Activated CD8-positive, alpha-beta memory T cell treated with anti-CD3 and anti-CD28 coated beads for 4 hours (primary cell): Measurements from ENCODE around the gene ZNF546.
"Not testable (repeated sequence)": the region's sequence is repeated elsewhere in the genome, so short reads cannot be mapped to it uniquely, and the experiment has no call there.

Experiments
- DNase-seq, 2 donors: peaks; one replicate each; pipeline ENCODE4 v3.0.0-alpha.2; 2020; ENCODE audit warnings: low read depth in 2 of 2

The ZNF546 gene

GRCh38 chr19:39996811-39997637, at the start of gene ZNF546:
Gene ZNF546 (plus strand): TSS chr19:39997060. CDS start chr19:39998327, 1,267 bp downstream.
- peak; percentile 84 for DNase-seq

DNA sequence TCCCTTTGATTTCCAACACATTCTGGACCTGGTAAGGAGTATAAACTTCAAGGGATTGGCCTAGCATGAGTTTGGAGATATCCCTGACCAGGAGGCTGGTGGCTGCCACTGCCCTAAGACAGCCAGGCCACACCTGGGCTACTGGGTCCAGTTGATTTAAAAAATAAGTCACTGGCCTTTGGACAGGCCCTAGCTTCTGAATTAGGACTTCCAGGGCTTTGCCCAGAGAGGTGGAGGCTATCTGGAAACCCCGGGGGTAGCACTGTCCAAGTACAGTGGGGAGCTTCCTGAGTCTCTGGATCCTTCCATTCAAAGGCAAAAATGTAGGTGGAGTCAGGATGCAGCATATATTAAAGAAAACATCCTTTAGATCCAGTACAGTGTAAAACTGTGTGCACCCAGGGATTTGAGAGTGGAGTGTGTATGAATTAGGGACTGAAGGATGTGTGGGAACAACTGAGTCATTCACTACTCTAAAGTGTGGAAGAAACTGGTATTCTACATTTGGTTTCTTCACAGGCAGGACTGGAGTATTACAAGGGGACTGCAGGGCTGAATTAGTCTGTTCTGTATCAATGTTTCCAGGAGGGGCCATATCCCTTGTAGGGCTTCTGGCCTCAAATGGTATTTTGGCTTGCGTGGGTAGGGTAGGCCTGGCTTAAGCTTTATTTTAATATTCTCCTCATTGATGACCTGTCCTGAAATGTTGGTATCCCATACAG, 47.7 kb upstream of the ZNF546 start:
- DNase-seq: no peak

- DNase-seq: no peak
Observed at GRCh38 chr19:39951065-39951650, 45.7 kb upstream of the ZNF546 start.

- DNase-seq: no peak
Observed at GRCh38 chr19:39951686-39952085, 45.2 kb upstream of the ZNF546 start.

GRCh38 chr19:39953915-39954314, 42.9 kb upstream of the ZNF546 start:
- no peak for DNase-seq

- DNase-seq: not testable (repeated sequence)
Observed at GRCh38 chr19:39957886-39958285, 39.0 kb upstream of the ZNF546 start.

GRCh38 chr19:39958942-39959341, 37.9 kb upstream of the ZNF546 start:
- DNase-seq: not testable (repeated sequence)

DNA sequence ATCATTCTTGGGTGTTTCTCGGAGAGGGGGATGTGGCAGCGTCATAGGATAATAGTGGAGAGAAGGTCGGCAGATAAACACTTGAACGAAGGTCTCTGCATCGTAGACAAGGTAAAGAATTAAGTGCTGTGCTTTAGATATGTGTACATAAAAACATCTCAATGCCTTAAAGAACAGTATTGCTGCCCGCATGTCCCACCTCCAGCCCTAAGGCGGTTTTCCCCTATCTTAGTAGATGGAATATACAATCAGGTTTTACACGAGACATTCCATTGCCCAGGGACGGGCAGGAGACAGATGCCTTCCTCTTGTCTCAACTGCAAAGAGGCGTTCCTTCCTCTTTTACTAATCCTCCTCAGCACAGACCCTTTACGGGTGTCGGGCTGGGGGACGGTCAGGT, 37.5 kb upstream of the ZNF546 start:
- not testable (repeated sequence) for DNase-seq

DNA sequence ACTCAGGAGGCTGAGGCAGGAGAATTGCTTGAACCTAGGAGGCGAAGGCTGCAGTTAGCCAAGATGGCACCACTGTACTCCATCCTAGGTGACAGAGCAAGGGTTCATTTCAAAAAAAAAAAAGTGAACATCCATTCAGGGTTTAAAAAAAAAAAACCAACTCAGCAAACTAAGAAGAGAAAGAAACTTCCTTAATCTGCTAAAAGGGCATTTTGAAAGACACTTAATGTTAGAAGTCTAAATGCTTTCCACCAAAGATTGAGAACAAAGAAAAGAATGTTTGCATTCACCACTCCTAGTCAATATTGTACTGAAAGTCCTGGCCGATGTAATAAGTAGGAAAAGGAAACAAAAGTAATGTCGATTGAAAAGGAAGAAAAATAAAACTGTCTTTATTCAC, 33.0 kb upstream of the ZNF546 start:
- no peak for DNase-seq

GRCh38 chr19:39966617-39967016, 30.2 kb upstream of the ZNF546 start:
- no peak for DNase-seq

DNA sequence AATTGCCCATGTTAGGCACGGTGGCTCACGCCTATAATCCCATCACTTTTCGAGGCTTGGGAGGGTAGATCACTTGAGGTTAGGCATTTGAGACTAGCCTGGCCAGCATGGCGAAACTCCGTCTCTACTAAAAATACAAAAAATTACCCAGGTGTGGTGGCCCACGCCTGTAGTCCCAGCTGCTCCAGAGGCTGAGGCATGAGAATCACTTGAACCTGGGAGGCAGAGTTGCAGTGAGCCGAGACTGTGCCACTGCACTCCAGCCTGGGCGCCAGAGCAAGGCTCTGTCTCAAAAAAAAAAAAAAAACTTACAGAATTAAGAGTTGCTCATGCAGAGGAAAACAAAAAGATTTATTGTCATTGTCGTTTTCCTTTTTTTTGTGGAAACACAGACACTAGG, 29.3 kb upstream of the ZNF546 start:
- no peak for DNase-seq

DNA sequence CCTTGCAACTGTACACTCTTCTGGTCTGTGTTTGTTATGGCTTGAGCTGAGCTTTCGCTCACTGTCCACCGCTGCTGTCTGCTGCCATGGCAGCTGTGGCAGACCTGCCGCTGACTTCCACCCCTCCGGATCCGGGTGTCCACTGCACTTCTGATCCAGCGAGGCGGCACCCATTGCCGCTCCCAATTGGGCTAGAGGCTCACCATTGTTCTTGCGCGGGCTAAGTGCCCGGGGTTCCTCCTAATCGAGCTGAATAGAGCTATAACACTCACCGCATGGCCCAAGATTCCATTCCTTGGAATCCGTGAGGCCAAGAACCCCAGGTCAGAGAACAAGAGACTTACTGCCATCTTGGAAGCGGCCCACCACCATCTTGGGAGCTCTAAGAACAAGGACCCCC, 28.1 kb upstream of the ZNF546 start:
- no peak for DNase-seq

DNA sequence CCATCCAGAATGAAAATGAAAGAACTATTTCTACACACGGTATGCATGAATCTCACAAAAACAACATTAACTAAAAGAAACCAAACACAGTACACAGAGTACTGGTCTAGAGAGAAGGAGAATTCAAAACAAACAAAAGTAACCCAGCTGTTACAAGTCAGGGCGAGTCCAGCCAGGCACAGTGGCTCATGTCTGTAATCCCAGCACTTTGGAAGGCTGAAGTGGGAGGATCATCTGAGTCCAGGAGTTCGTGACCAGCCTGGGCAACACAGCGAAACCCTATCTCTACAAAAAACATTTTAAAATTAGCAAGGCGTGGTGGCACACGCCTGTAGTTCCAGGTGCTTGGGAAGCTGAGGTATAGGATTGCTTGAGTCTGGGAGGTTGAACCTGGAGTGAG, 27.6 kb upstream of the ZNF546 start:
- DNase-seq: no peak

DNA sequence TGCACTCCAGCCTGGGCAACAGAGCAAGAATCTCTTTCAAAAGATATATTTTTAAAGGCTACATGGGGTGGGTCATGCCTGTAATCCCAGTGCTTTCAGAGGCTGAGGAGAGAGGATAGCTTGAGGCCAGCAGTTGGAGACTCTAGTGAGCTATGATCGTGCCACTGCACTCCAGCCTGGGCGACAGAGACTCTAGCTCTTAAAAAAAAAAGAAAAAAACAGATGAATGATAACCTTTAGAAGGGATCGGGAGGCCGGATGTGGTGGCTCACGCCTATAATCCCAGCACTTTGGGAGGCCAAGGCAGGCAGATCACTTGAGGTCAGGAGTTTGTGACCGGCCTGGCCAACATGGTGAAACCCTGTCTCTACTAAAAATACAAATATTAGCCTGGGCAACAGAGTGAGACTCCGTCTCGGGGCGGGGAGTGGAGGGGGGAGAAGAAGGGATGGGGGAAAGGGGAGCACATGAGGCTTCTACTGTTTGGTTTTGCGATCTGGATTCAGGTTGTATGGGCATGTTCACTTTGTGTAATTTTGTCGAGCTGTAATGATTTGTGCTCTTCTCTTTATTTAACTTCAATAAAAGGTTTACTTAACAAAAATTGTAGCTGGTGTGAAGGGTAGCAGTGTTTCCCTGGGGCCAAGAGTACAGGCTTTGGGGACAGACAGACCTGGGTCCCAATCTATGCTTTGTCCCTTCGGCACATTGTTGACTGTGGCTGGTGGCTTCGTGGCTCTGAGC, 27.0 kb upstream of the ZNF546 start:
- DNase-seq: no peak

DNA sequence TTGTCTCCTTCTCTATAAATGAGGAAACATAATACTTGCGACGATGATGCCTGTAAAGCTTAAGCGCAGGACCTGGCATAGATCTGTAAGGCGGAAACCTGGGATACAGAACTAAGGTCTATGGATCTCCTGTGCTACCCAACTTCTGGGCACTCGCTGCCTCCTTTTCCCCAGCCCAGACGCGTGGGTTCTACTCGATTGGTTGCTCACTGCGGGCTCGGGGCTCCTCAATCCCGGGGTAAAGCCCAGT, 26.5 kb upstream of the ZNF546 start:
- no peak for DNase-seq

DNA sequence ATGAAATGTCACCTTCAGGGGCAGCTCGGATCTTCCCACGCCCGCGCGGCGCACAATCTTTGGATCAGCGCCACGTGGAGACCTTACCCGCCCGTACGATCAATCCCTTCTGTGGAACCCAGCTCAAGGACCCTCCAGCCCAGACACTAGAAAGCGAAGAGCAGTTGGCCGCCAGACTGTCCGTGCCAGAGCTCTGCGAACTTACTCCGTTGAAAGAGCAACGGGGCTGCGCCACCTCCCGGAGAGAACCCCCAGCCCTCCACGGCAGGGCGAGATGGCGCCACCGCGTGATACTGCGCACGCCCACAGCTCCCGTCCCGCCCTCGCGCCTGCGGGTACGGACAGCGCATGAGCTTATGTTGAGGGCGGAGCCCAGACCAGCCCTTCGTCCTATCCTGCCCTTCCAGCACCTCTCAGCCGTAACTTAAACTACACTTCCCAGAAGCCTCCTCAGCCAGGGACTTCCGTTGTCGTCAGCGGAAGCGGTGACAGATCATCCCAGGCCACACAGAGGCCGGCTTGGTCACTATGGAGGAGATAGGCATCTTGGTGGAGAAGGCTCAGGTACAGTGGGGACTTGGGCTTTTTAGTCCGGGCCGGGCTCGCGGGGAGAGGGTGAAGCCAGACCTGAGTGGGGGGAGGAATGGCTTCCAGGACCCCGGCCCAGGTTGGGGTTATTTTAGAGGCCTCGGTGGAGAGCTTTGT, 26.0 kb upstream of the ZNF546 start, which contains the start of gene PSMC4:
TSS of gene PSMC4 (plus strand) at position 491 of the 705 bp plus-strand sequence. CDS start at position 529, 38 bp downstream.
- DNase-seq: peak; percentile 97

DNA sequence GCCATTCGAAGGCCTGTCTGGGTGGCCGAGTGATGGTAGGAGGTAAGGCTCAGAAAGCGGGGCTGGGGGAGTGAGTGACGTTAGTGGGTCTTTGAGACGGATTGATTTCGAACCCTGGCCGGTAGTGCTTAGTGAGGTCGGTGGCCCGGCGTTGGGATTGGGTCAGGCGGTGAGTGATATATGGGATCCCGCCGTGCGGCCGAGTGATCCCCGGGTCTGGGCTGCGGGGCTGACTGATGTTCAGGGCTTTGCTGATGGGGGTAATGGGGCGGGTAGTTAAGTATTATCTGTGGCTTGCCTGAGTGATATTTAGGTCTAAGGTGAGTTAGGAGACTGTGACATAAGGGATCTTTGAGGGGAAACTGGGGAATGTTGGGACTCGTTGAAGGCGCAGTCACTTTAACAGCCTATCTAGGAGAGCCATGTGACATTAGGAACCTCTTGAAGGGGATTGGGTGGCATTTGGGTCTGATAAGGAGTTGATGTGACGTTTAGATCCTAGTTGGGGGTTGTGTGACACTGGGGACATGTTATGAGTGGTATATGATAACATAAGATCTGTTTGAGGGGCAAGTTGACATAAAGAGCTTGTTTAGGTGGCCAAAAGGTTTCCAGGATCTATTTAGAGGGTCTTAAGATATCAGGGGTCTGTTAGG, 25.4 kb upstream of the ZNF546 start:
- DNase-seq: no peak

DNA sequence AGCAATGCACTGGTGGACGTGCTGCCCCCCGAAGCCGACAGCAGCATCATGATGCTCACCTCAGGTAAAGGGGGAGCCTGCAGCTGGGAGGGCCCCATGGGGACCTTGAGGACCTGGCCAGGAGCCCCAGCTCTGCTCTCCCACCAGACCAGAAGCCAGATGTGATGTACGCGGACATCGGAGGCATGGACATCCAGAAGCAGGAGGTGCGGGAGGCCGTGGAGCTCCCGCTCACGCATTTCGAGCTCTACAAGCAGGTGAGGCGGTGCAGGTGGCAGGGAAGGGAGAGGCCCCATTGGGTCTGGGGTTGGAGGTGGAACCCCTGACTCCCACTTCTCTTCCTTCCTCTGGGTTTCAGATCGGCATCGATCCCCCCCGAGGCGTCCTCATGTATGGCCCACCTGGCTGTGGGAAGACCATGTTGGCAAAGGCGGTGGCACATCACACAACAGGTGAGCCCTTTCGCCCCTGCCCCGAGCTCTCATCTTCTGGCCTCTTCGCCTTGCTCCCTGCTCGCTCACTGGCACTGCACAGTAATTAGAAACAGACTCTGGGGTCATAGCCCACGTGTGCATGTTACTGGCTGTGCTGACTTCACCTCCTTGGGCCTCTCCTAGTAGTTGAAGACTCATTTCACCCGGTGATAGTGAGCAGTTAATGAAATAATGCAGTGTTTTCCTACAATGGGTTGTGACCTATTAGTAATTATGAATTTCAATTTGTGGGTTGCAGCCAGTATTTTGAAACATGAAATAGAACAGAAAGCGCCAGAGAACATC, 22.3 kb upstream of the ZNF546 start:
- DNase-seq: no peak

- no peak for DNase-seq
Observed at GRCh38 chr19:39982883-39983282, 14.0 kb upstream of the ZNF546 start.

DNA sequence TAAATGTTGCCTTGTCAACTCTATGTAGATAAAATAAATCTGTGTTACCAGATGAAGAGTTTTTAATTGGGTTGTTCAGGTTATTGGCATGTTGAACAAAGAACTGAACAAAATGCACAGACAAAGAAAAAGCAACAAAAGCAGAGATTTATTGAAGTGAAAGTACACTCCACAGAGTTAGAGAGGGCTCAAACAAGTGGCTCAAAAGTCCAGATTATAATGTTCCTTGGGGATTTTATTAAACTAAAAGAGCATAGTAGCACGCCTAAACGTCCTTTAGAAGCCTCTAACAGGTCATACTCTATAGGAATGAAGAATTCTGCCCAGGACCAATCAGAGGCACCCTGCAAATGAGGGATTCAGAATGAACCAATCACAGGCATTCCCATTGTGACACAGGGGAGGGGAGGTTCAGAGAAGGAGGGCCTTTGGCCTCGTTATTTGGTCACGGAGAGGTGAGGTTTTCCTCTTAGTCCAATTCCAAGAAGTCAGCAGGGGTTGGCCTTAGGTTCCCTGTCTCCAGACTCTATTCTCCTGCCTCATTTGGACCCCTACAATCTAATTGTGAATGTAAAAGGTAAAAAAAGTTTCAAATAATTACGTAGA, 13.1 kb upstream of the ZNF546 start:
- no peak for DNase-seq
